KOPT-K1 (cell line): Measurements from ENCODE around the gene BAIAP2L2.

Experiments used
- H3K27ac ChIP-seq: fragments of 200-600 bp; sonication (generic); 2 replicates; pipeline ENCODE4 v1.5.1; 2016; ENCODE audit warnings: antibody characterized with exemption, mild to moderate bottlenecking, low read depth, low read length; ENCODE audit not compliant: poor library complexity, severe bottlenecking
- H3K36me3 ChIP-seq: fragments of 200-600 bp; sonication (generic); 2 replicates; pipeline ENCODE4 v1.5.1; 2017; ENCODE audit warnings: antibody characterized with exemption, mild to moderate bottlenecking, low read length, moderate library complexity; ENCODE audit not compliant: insufficient read depth
- H3K9me3 ChIP-seq: fragments of 200-600 bp; sonication (generic); 2 replicates; pipeline ENCODE4 v1.5.1; 2017; ENCODE audit warnings: antibody characterized with exemption, low read length, mild to moderate bottlenecking; ENCODE audit not compliant: insufficient read depth, poor library complexity, severe bottlenecking

BAIAP2L2 gene

GRCh38 chr22:38136607-38137006 is 26.1 kb upstream of the BAIAP2L2 start:
- H3K36me3 ChIP-seq = peaks cover 65% of the 10 kb centered on the region; the same call in 1 of the 2 replicates
- H3K27ac ChIP-seq = no peak overlapping the region
- no peaks in the 10 kb centered on the region for H3K9me3 ChIP-seq

DNA sequence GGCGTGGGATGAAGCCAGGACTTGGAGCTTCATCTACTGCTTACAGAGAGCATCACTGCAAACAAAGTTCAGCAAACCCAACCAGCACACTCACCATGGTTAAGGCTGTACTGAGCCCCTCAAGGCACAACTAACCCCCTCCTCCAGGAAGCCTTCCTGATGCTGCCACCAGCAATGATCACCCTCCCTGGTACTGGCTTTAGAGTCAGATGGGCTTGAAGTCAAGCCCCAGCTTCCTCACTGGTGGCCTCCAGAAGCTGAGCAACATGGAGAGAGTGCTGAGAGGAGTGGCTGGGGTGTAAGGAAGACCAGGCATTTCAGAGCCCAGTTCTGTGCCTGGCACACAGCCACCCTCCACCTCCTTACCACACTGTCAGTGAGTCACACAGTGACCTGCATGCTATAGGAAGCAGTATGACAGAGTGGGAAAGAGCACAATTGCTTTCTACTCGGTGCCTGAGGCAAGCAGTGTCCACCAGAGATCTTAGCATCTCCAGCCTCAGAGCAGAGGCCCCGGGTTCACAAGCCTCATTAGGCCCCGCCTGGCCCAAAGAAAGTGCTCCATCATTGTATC is 24.7 kb upstream of the BAIAP2L2 start:
- H3K9me3 ChIP-seq = no peaks in the 10 kb centered on the region
- H3K36me3 ChIP-seq = peaks cover 66% of the 10 kb centered on the region; the same call in 1 of the 2 replicates
- no peak overlapping the region for H3K27ac ChIP-seq

DNA sequence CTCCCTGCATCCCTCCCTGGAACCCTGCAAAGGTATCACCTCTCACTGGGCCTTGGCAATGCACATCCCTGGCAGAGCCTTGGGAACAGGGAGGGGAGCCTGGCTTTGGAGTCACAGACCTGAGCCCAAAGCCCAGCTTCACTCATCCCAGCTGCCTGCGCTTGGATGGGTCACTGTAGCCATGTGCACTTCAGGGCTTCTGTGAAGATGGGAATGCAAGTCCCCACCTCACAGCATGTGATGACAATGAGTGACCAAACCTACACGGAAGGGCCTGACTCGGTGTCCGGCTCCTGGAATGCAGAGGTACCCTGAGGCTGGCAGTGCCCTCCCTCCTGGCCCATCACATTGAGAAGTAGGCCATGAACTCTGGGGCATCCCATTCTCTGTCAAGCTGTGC is 22.8 kb upstream of the BAIAP2L2 start:
- Histone ChIP-seq H3K36me3 (peaks cover 76% of the 10 kb centered on the region), H3K27ac (no peak overlapping the region)

DNA sequence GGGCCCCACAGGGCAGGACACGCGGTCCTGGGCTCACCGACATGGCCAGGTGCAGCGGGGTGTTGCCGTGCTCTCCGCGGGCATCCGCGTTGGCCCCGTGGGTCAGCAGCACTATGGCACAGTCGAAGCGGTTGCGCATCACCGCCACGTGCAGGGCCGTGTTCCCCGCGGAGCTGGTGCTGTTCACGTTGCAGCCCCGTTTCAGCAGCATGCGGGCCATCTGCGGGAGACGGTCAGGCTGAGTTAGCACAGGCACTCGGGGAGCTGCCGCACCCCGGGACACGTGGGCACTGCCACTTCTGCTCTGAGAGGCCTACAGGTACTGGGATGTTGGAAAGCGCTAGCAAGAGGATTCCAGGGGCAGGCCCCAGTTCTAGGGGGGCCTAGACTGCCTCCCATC is 22.3 kb upstream of the BAIAP2L2 start:
- H3K9me3 ChIP-seq = no peaks in the 10 kb centered on the region
- H3K36me3 ChIP-seq = peaks cover 73% of the 10 kb centered on the region
- H3K27ac ChIP-seq = no peak overlapping the region

More for the DNA sequence above, 22.8 kb upstream of the BAIAP2L2 start:
- H3K9me3 ChIP-seq = no peaks in the 10 kb centered on the region

- Histone ChIP-seq H3K36me3 (peaks cover 67% of the 10 kb centered on the region), H3K9me3 (no peaks in the 10 kb centered on the region), H3K27ac (no peak overlapping the region)
These were observed 21.7 kb upstream of the BAIAP2L2 start for GRCh38 chr22:38132136-38132535.

GRCh38 chr22:38131399-38131798 is 20.9 kb upstream of the BAIAP2L2 start:
- Histone ChIP-seq H3K36me3 (peaks cover 63% of the 10 kb centered on the region), H3K9me3 (no peaks in the 10 kb centered on the region), H3K27ac (no peak overlapping the region)

- Histone ChIP-seq H3K27ac (no peak overlapping the region), H3K9me3 (no peaks in the 10 kb centered on the region), H3K36me3 (peaks cover 58% of the 10 kb centered on the region)
These were observed 19.4 kb upstream of the BAIAP2L2 start for GRCh38 chr22:38129856-38130255.

GRCh38 chr22:38129021-38129420 is 18.5 kb upstream of the BAIAP2L2 start:
- no peaks in the 10 kb centered on the region for H3K9me3 ChIP-seq
- peaks cover 55% of the 10 kb centered on the region for H3K36me3 ChIP-seq
- H3K27ac ChIP-seq = no peak overlapping the region

- Histone ChIP-seq H3K36me3 (peaks cover 45% of the 10 kb centered on the region), H3K9me3 (no peaks in the 10 kb centered on the region), H3K27ac (no peak overlapping the region)
These were observed 17.4 kb upstream of the BAIAP2L2 start for GRCh38 chr22:38127869-38128268.

DNA sequence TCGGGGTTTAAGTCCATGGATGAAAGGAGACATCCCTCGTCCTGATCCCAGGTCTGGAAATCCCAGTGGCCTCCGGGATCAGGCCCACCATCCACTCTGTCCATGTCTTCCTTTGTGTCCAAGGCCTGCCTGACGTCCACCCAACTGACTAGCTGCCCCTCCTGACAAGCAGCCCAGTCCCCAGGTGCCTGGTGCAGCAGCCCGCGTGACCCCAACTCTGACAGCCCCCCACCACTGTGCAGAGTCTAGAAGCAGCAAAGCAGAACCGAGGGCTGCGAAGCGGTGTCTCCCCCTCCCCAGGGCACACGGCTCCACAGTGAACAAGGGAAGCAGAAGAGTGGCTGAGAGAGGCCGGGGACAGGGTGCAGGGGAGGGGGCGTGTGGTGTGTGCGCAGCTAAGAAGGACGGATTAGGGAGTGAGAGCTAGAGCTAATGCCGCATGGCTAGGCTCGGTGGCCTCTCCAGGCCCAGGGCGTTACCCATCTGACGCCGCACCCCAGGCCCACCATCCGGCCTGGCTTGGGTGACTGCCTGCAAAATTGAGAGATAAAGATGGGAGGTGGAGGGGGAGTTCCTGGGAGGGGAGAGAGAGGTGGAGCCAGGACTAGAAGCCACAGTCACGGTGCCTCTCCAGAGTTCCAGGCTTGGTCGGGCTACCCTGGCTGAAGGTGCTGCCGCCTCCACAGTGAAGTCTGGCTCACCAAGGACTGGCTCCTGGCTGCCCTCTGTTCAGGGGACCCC is 16.6 kb upstream of the BAIAP2L2 start:
- peaks cover 37% of the 10 kb centered on the region for H3K36me3 ChIP-seq
- no peak overlapping the region for H3K27ac ChIP-seq
- H3K9me3 ChIP-seq = no peaks in the 10 kb centered on the region

- peaks cover 29% of the 10 kb centered on the region for H3K36me3 ChIP-seq
- no peak overlapping the region for H3K27ac ChIP-seq
- H3K9me3 ChIP-seq = no peaks in the 10 kb centered on the region
These were observed 15.3 kb upstream of the BAIAP2L2 start for GRCh38 chr22:38125751-38126201.

DNA sequence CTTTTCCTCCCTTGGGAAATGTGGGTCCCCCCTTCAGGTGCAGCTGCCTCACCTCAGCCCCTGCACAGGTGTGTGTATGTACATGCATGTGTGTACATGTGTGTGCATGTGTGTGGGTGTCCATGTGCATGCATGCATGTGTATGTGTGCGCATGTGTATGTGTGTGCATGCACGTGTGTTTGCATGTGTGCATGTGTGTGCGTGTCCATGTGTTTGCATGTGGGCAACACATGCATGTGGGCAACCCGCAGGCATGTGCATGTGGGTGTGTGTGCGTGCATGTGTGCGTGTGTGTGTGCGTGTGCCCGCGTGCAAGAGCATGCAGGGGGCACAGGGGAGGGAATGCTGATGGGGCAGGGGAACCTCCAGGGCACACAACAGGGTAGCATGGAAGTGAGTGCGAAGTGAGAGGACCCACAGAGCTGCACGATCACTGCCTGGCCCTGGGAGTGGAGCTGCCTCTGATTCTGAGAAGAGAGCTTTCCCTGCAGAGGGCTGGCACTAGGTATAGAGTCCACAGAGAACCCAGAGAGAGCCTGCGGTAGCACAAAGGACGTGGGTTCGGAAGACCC is 14.6 kb upstream of the BAIAP2L2 start:
- Histone ChIP-seq H3K9me3 (no peaks in the 10 kb centered on the region), H3K36me3 (peaks cover 28% of the 10 kb centered on the region), H3K27ac (no peak overlapping the region)

DNA sequence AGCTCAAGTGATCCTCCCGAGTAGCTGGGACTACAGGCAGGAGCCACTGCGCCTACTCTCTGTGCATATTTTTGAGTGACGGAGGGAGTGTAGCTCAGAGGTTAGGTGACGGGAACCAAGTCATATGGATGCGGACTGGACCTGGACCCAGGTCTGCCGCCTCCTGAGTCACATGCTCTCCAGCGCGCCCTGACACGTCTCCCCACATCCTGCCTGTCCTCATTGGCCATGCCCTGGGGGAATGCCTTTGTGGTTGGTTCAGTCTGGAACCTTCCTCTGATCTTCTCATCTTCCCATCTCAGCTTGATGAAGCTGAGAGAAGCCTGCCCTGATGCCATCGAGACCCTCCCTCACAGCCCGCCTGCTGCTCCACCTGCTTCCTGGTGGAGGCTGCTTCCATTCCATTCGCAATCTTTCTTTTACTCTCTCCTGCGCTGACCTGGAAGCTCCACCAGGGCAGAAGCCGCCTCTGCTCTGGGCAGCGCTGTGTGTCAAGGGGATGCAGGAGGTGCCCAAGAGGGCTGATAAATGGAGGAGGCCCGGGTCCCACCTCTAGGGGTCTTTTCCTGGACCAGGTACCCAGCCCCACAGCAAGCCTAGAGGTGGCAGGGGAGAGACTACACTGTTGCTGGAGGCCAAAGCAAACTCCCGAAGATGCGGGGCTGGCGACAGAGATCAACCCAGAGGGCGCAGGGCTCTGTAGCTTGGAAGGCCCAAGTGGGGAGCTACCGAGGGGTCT is 13.9 kb upstream of the BAIAP2L2 start:
- H3K36me3 ChIP-seq = peaks cover 21% of the 10 kb centered on the region
- H3K9me3 ChIP-seq = no peaks in the 10 kb centered on the region
- no peak overlapping the region for H3K27ac ChIP-seq

DNA sequence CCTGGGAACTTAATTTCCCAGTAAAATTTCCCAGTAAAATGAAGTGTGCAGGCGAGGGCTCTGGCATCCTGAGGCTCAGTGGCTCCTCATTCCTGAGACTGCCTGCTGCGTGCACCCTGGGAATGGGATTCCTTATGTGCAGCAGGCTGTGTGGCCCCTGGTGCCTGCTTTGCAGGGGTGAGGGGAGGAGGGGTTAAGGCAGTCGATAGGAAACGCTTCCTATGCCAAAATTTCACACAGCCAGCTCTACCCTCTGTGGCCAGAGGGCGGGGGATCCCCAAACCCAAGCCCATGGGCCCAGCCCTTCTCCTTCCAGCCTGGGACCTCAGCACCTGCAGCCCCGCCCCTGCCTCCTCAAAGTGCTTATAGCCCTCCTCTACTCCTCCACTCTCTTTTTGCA is 12.1 kb upstream of the BAIAP2L2 start:
- Histone ChIP-seq H3K9me3 (no peaks in the 10 kb centered on the region), H3K36me3 (peaks cover 7% of the 10 kb centered on the region; the same call in 1 of the 2 replicates), H3K27ac (no peak overlapping the region)
